ENCODE results near the gene PNPT1. TPM values are rescaled to one million over a fixed set of nuclear protein-coding genes. Genes with fewer than 3 reads are reported as not detected.

PNPT1 gene
- total RNA-seq, 1 experiment from 2014 or later = 33.4 TPM

DNA sequence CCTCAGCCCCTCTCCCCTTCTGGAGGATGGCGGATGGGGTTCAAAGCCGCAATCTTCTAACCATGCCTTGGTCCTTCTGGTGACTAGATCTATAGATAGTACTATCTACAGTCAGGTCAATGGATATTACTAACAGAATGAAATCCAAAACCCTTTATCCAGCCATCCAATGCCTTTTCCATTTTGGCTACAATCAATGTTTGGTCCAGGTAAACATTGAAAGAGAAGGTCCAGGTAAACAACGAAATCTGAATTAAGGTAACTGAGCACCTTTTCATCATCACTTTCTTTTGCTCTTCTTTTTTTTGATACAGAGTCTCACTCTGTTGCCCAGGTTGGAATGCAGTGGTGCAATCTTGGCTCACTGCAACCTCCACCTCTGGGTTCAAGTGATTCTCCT is 85.9 kb downstream of the PNPT1 start:
- Histone ChIP-seq H2BK5ac (ENCODE audit: insufficient read length, low read length) (no peak overlapping the region), H4K5ac (ENCODE audit: insufficient read length, low read depth, low read length) (no peak overlapping the region), H3K18ac (ENCODE audit: insufficient read length, low read depth, low read length) (no peak overlapping the region), H3K9me3 (ENCODE audit: control insufficient read depth, low read depth, low read length) (no peaks in the 10 kb centered on the region), H3K79me1 (ENCODE audit: insufficient read depth, low read depth, low read length, poor library complexity, severe bottlenecking) (no peaks in the 10 kb centered on the region), H3K27me3 (ENCODE audit: insufficient read depth, low read length) (no peaks in the 10 kb centered on the region), H3K4me1 (ENCODE audit: insufficient read depth, low read length) (no peaks in the 10 kb centered on the region), H3K27ac (ENCODE audit: insufficient read length, low read depth, low read length) (no peak overlapping the region), H3K14ac (ENCODE audit: insufficient read depth, low read length) (no peak overlapping the region), H3K56ac (ENCODE audit: insufficient read length, low read depth, low read length) (no peak overlapping the region), H3K9ac (ENCODE audit: extremely low read depth, insufficient read length, low read length) (no peak overlapping the region), H3K4me2 (ENCODE audit: insufficient read depth, insufficient read length, low read length) (no peak overlapping the region), H3K23ac (ENCODE audit: insufficient read length, low read depth, low read length) (no peak overlapping the region), H2BK120ac (ENCODE audit: low read depth, low read length, poor library complexity, severe bottlenecking) (no peak overlapping the region), H3K79me2 (ENCODE audit: insufficient read depth, low read length) (no peaks in the 10 kb centered on the region; the same call in 1 of the 2 replicates), H2AFZ (ENCODE audit: low read length) (no peak overlapping the region), H4K91ac (ENCODE audit: insufficient read length, low read depth, low read length) (no peak overlapping the region), H2BK15ac (ENCODE audit: low read depth, low read length) (no peak overlapping the region), H4K8ac (replicated peaks; ENCODE audit: insufficient read length, low read depth, low read length) (no peak overlapping the region), H4K20me1 (ENCODE audit: control insufficient read depth, insufficient read depth, insufficient read length) (no peaks in the 10 kb centered on the region), H2AK5ac (ENCODE audit: insufficient read length, low read length) (no peak overlapping the region), H2BK20ac (ENCODE audit: low read depth, low read length, poor library complexity, severe bottlenecking) (no peak overlapping the region), H3K23me2 (ENCODE audit: insufficient read length, low read depth, low read length, poor library complexity, severe bottlenecking) (no peaks in the 10 kb centered on the region), H3T11ph (ENCODE audit: low read length) (no peak overlapping the region), H3K4ac (ENCODE audit: low read depth, low read length) (no peak overlapping the region), H2BK12ac (ENCODE audit: insufficient read length, low read depth, low read length) (no peak overlapping the region)
- TF ChIP-seq, protein P1, sequence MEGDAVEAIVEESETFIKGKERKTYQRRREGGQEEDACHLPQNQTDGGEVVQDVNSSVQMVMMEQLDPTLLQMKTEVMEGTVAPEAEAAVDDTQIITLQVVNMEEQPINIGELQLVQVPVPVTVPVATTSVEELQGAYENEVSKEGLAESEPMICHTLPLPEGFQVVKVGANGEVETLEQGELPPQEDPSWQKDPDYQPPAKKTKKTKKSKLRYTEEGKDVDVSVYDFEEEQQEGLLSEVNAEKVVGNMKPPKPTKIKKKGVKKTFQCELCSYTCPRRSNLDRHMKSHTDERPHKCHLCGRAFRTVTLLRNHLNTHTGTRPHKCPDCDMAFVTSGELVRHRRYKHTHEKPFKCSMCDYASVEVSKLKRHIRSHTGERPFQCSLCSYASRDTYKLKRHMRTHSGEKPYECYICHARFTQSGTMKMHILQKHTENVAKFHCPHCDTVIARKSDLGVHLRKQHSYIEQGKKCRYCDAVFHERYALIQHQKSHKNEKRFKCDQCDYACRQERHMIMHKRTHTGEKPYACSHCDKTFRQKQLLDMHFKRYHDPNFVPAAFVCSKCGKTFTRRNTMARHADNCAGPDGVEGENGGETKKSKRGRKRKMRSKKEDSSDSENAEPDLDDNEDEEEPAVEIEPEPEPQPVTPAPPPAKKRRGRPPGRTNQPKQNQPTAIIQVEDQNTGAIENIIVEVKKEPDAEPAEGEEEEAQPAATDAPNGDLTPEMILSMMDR (conservative IDR thresholded peaks at IDR 0.05) = no peak
- no peak for DNase-seq
- H3K27me3 Mint-ChIP-seq (ENCODE audit: low read depth) = no peaks in the 10 kb centered on the region
- peaks cover 0 to 23% (median 22%) of the 10 kb centered on the region in 3 experiments; a peak in 6 of 7 replicates for H3K36me3 Mint-ChIP-seq (ENCODE audit: insufficient read depth in 1 of 3, low read depth in 3 of 3)
- H3K27ac Mint-ChIP-seq = peak overlapping the region in 1 of 3 experiments; percentile 18; a peak in 1 of 7 replicates
- no CpG with 5 or more reads among the region's 3 CpGs for WGBS (ENCODE audit: extremely low coverage, insufficient read length, low lambda C conversion rate)
- H3K9me3 Mint-ChIP-seq = no peaks in the 10 kb centered on the region
- H3K4me3 Mint-ChIP-seq = no peak overlapping the region
- H3K4me1 Mint-ChIP-seq = no peaks in the 10 kb centered on the region

All from H9 (cell line).